ENCODE measurements around the gene CD22. TPM values are rescaled to one million over a fixed set of nuclear protein-coding genes. Genes with fewer than 3 reads are reported as not detected.

CD22 gene
- total and polyA plus RNA-seq, 2 donors (not counting 3 experiments of a cell fraction or from before 2014, with no cell fraction given): not detected

GRCh38 chr19:35331551-35332214, 2.7 kb downstream of the CD22 start:
- no TSS peak for BruUV-seq (replicated peaks)
- intact Hi-C loops (cut with micrococcal nuclease): no loop called here

More at GRCh38 chr19:35331551-35332214, 2.7 kb downstream of the CD22 start:
- no peaks in the 10 kb centered on the region for H3K4me1 ChIP-seq (ENCODE audit: control insufficient read depth, extremely low read depth, insufficient read depth, low read length)
- H3K9me3 ChIP-seq (replicated peaks; ENCODE audit: control insufficient read depth, insufficient read depth, low read length): no peaks in the 10 kb centered on the region
- H3K27me3 ChIP-seq (ENCODE audit: control insufficient read depth in 2 of 2, insufficient read depth in 2 of 2, low read length in 2 of 2): peaks cover 0 to 3% of the 10 kb centered on the region in 2 experiments
- dilution Hi-C loops (cut with MboI; ENCODE audit: extremely low pct_ligation_motif_present, low sequenced_read_pairs): no loop called here
- H3K9ac ChIP-seq (replicated peaks; ENCODE audit: extremely low read depth, insufficient read depth, low read length): no peak overlapping the region
- no peak overlapping the region for H2AFZ ChIP-seq (ENCODE audit: low read depth, low read length)
- H3K27ac ChIP-seq (ENCODE audit: insufficient read depth, low read depth, low read length): no peak overlapping the region
- POLR2A ChIA-PET: no interaction called here
- no peak for DNase-seq (ENCODE audit: low read depth, low spot score)
- H3K4me2 ChIP-seq (ENCODE audit: insufficient read depth, low read length): no peak overlapping the region
- no peak for FAIRE-seq
- H4K20me1 ChIP-seq (replicated peaks; ENCODE audit: control insufficient read depth, extremely low read depth, insufficient read depth, low read length): no peaks in the 10 kb centered on the region
- H3K79me2 ChIP-seq (ENCODE audit: control insufficient read depth, insufficient read depth, low read length): no peaks in the 10 kb centered on the region
- TF ChIP-seq CTCF (IDR thresholded peaks at IDR 0.05; ENCODE audit: extremely low read depth in 1 of 2, insufficient read depth in 1 of 2, low read depth in 1 of 2, low read length in 2 of 2) (no peak), EZH2 (IDR thresholded peaks at IDR 0.05; ENCODE audit: borderline replicate concordance, low read depth, low read length, severe bottlenecking) (no peak), MAX (IDR thresholded peaks at IDR 0.05; ENCODE audit: insufficient read depth, insufficient read length) (no peak), MYC (IDR thresholded peaks at IDR 0.05; ENCODE audit: low read depth, low read length) (no peak), JUN (IDR thresholded peaks at IDR 0.05; ENCODE audit: borderline replicate concordance, insufficient read depth, insufficient read length, low read depth) (no peak), GATA2 (IDR thresholded peaks at IDR 0.05; ENCODE audit: insufficient read depth, insufficient read length, low read depth, low read length) (no peak), FOS (IDR thresholded peaks at IDR 0.05; ENCODE audit: borderline replicate concordance, insufficient read depth, low read length) (no peak), POLR2AphosphoS5 (IDR thresholded peaks at IDR 0.05; ENCODE audit: insufficient read depth, low read depth, low read length) (no peak), POLR2A (IDR thresholded peaks at IDR 0.05; ENCODE audit: low read depth, low read length) (no peak)
- H3K9me1 ChIP-seq (replicated peaks; ENCODE audit: control insufficient read depth, extremely low read depth, insufficient read depth, low read length): no peaks in the 10 kb centered on the region
- H3K4me3 ChIP-seq (replicated peaks in 1 of 3; ENCODE audit: insufficient read depth in 1 of 3, low read depth in 1 of 3, low read length in 3 of 3): no peak overlapping the region
- H3K36me3 ChIP-seq (ENCODE audit: control insufficient read depth in 2 of 2, extremely low read depth in 1 of 2, insufficient read depth in 2 of 2, low read length in 2 of 2): no peaks in the 10 kb centered on the region
- CTCF ChIA-PET: no interaction called here
